GM12801 (cell line): ENCODE results near the gene HPDL.

ENCODE experiments used
- TF ChIP-seq, protein P1 (sequence below): IDR thresholded peaks from one replicate; pipeline ENCODE4 v1.5.1; 2011; ENCODE audit warnings: control low read depth; ENCODE audit not compliant: insufficient read length; ENCODE audit errors: extremely low read depth

The HPDL gene

DNA sequence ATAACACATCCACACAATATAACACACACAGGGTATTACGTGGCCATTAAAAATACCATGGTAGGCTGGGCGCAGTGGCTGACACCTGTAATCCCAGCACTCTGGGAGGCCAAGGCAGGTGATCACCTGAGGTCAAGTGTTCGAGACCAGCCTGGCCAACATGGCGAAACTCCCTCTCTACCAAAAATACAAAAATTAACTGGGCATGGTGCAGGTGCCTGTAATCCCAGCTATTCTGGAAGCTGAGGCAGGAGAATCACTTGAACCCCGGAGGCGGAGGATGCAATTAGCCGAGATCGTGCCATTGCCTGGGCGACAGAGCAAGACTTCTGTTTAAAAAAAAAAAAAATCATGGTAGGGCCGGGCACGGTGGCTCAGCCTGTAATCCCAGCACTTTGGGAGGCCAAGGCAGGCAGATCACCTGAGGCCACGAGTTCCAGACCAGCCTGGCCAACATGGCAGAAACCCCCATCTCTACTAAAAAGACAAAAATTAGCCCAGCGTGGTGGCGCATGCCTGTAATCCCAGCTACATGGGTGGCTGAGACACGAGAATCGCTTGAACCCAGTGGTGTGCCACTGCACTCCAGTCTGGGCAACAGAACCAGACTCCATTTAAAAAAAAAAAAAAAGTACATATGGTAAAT is 24.1 kb upstream of the HPDL start:
- TF ChIP-seq, protein P1, sequence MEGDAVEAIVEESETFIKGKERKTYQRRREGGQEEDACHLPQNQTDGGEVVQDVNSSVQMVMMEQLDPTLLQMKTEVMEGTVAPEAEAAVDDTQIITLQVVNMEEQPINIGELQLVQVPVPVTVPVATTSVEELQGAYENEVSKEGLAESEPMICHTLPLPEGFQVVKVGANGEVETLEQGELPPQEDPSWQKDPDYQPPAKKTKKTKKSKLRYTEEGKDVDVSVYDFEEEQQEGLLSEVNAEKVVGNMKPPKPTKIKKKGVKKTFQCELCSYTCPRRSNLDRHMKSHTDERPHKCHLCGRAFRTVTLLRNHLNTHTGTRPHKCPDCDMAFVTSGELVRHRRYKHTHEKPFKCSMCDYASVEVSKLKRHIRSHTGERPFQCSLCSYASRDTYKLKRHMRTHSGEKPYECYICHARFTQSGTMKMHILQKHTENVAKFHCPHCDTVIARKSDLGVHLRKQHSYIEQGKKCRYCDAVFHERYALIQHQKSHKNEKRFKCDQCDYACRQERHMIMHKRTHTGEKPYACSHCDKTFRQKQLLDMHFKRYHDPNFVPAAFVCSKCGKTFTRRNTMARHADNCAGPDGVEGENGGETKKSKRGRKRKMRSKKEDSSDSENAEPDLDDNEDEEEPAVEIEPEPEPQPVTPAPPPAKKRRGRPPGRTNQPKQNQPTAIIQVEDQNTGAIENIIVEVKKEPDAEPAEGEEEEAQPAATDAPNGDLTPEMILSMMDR: no peak

DNA sequence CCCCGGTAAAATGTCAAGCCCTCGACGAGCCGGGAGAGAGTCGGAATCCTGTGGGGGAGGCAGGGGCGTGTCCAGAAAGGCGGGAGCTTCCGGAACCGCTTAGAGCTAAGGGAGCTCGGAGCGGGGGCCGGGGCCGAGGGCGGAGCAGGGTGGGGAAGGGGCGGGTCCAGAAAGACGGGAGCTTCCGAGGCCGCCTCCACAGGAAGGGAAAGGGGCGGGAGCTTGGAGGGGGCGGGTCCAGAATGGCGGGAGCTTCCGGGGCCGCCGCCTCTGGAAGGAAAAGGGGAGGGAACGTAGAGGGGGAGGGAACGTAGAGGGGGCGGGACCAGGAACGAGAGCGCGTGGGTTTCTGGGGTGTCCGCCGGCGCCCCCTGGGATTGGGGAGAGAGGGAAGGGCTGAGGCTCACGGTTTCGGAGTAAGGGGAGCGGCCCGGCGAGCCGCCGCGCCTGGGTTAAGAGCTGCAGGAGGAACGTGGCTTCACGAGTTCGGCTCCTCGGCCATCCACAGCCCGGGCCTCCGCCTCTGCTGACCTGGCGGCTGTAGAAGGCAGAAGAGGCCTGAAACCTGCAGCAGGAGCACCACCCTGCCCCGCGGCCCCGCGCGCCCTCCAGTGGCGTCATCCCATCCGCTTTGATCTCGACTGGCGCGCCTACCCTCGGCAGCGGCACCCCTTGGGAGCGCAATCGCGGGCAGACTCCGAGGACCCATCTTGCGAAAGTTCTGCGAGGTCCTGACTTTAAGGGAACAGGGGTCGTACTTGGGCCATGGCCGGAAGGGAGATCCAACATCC is 23.0 kb upstream of the HPDL start:
- TF ChIP-seq, protein P1: no peak

DNA sequence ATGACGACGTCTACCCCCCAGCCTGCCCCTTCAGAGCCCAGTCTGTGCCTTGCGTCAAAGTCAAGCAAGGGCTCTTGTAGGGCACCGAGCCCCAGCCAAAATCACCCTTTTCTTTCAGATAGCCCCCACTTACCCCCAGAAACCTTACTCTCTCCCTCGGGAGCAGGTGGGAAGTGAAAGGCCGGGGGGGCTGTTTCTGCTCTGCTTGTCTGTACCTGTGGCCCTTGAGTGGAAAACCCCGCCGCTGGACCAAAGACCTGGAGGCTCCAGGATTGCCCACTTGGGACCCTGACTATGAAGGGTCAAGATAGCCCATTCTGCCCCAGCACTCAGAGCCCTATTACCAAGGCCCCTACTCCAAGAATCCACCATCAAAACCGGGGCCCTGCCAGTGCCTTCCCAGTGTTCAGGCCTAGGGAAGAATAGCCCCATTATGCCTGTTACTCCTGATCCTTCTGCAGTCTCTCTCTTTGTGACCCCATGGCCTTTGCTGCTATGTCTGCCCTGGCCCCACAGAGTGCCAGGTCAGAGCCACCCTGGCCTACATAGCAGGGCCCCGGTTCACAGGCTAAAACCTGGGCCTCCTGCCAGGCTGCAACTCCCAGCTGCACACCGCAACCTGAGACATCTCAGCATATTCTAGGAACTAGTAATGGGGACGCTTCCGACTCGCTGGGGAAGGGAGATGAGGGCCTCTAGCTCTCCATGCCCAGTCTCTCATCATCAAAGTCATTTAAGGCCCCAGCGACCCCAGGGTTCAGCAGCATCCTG is 22.2 kb upstream of the HPDL start:
- TF ChIP-seq, protein P1: no peak

DNA sequence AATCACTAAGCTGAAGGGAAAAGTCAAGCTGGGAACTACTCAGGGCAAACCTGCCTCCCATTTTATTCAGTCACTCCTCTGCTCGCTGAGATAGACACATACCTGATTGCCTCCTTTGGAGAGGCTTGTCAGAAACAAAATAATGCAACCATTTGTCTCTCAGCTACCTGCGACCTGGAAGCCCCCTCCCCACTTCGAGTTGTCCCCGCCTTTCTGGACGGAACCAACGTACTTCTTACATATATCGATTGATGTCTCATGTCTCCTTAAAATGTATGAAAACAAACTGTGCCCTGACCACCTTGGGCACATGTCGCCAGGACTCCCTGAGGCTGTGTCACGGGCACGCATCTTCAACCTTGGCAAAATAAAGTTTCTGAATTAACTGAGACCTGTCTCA is 21.5 kb upstream of the HPDL start:
- TF ChIP-seq, protein P1: no peak

DNA sequence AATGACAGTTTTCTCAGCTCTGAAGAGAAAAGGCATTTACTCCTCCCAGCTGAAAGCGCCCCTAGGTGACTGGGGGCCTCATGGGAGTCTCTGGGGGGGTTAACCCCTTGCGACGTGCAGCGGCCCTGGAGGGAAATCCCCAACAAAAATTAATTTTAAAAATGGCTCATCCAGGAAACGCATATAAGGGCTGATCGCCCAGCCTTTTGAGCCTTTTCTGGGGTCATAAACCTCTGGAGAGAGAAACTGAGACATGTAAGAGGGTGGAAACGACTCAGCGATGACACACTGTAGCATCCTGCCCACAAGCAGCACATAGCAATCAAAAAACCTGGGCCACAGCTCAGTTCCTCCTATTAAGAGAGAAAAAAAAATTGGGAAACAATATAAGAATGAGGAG is 20.4 kb upstream of the HPDL start:
- TF ChIP-seq, protein P1: no peak

DNA sequence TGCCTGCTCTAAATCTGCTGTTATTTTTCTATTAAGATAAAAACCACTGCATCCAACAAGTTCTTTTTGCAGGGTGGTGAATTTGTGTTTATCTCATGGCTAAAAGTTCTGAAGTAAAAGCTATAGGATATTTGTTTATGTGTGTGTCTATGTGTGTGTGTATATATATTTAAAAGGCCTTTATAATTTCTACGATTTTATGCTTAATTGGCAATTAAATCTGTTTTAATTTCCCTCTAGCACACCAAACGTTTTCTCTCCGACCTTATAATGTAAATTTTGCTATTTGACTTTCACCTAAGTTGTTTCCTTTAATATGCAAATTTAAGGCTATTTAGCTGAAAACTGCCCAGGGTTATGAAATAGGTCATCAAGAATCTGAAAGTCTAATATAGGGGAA is 19.8 kb upstream of the HPDL start:
- TF ChIP-seq, protein P1: no peak

DNA sequence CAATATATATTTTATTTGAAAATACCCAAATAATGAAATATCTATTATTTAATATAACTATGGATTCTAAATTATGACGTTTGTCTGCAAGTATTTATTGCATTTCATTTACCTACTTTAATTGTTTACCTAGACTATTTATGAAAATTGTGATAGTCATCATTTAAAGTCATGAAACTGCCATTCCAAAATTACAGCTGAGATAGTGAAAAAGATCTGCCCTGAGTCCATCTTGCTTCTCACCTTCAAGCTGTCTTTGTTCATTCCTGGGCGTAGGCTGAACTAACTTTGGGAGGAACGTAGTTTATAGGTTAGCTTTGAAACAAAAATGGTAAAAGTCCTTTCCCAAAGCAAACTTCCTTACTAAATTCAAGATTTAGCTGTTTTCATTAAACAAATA is 12.4 kb upstream of the HPDL start:
- TF ChIP-seq, protein P1: no peak
